Adipocyte (in vitro differentiated cells): ENCODE measurements around the gene KIF3B.

Source experiments
- DNase-seq: peaks from one replicate; pipeline ENCODE4 v3.0.0-alpha.2; 2015; ENCODE audit warnings: low read depth
- H3K27me3 ChIP-seq: replicated peaks from 2 replicates; pipeline ENCODE4 v1.7.0; 2013; ENCODE audit warnings: mild to moderate bottlenecking, low read length, moderate library complexity; ENCODE audit not compliant: control insufficient read depth, insufficient read depth
- H3K36me3 ChIP-seq: 2 replicates; pipeline ENCODE4 v1.7.0; 2013; ENCODE audit warnings: low read length, mild to moderate bottlenecking, moderate library complexity; ENCODE audit not compliant: control insufficient read depth, insufficient read depth, severe bottlenecking
- H3K4me1 ChIP-seq: 2 replicates; pipeline ENCODE4 v1.7.0; 2013; ENCODE audit warnings: mild to moderate bottlenecking, low read length, moderate library complexity; ENCODE audit not compliant: control insufficient read depth, insufficient read depth
- H3K4me3 ChIP-seq: 2 replicates; pipeline ENCODE4 v1.7.0; 2013; ENCODE audit warnings: mild to moderate bottlenecking, low read length, moderate library complexity
- H3K9ac ChIP-seq: 2 replicates; pipeline ENCODE4 v1.7.0; 2013; ENCODE audit warnings: mild to moderate bottlenecking, low read length, moderate library complexity
- H3K9me3 ChIP-seq: 2 replicates; pipeline ENCODE4 v1.7.0; 2013; ENCODE audit warnings: mild to moderate bottlenecking, low read length, moderate library complexity; ENCODE audit not compliant: control insufficient read depth

Gene KIF3B

GRCh38 chr20:32300647-32301046 is 23.2 kb downstream of the KIF3B start:
- DNase-seq: no peak
- Histone ChIP-seq H3K36me3 (no peaks in the 10 kb centered on the region), H3K27me3 (no peaks in the 10 kb centered on the region), H3K4me3 (no peak overlapping the region), H3K9me3 (no peaks in the 10 kb centered on the region), H3K4me1 (peaks cover 21% of the 10 kb centered on the region), H3K9ac (no peak overlapping the region)

- DNase-seq: no peak
Observed at GRCh38 chr20:32301719-32302506, 24.5 kb downstream of the KIF3B start.

GRCh38 chr20:32302507-32302872 is 25.0 kb downstream of the KIF3B start:
- no peak overlapping the region for H3K4me3 ChIP-seq
- no peaks in the 10 kb centered on the region for H3K36me3 ChIP-seq
- H3K27me3 ChIP-seq: no peaks in the 10 kb centered on the region
- DNase-seq: no peak
- no peaks in the 10 kb centered on the region for H3K9me3 ChIP-seq
- no peak overlapping the region for H3K9ac ChIP-seq
- peaks cover 7% of the 10 kb centered on the region for H3K4me1 ChIP-seq

More at GRCh38 chr20:32301719-32302506, 24.5 kb downstream of the KIF3B start:
- no peak overlapping the region for H3K4me3 ChIP-seq
- no peaks in the 10 kb centered on the region for H3K9me3 ChIP-seq
- H3K36me3 ChIP-seq: no peaks in the 10 kb centered on the region
- no peaks in the 10 kb centered on the region for H3K27me3 ChIP-seq
- H3K4me1 ChIP-seq: peaks cover 12% of the 10 kb centered on the region
- no peak overlapping the region for H3K9ac ChIP-seq

- no peaks in the 10 kb centered on the region for H3K9me3 ChIP-seq
- no peak overlapping the region for H3K9ac ChIP-seq
- peaks cover 3% of the 10 kb centered on the region for H3K4me1 ChIP-seq
- no peak for DNase-seq
- no peaks in the 10 kb centered on the region for H3K27me3 ChIP-seq
- H3K4me3 ChIP-seq: no peak overlapping the region
- H3K36me3 ChIP-seq: no peaks in the 10 kb centered on the region
Observed at GRCh38 chr20:32304131-32304746, 26.8 kb downstream of the KIF3B start.

- H3K9me3 ChIP-seq: no peaks in the 10 kb centered on the region
- no peak overlapping the region for H3K9ac ChIP-seq
- no peaks in the 10 kb centered on the region for H3K27me3 ChIP-seq
- H3K4me3 ChIP-seq: no peak overlapping the region
- H3K36me3 ChIP-seq: peaks cover 40% of the 10 kb centered on the region
- DNase-seq: no peak
- no peaks in the 10 kb centered on the region for H3K4me1 ChIP-seq
Observed at GRCh38 chr20:32312718-32313424, 35.4 kb downstream of the KIF3B start.

GRCh38 chr20:32314768-32315167 is 37.3 kb downstream of the KIF3B start:
- Histone ChIP-seq H3K9ac (no peak overlapping the region), H3K9me3 (no peaks in the 10 kb centered on the region), H3K27me3 (no peaks in the 10 kb centered on the region), H3K4me3 (no peak overlapping the region), H3K36me3 (peaks cover 50% of the 10 kb centered on the region), H3K4me1 (no peaks in the 10 kb centered on the region)
- DNase-seq: no peak

- Histone ChIP-seq H3K27me3 (no peaks in the 10 kb centered on the region), H3K36me3 (peaks cover 47% of the 10 kb centered on the region), H3K4me3 (no peak overlapping the region), H3K4me1 (no peaks in the 10 kb centered on the region), H3K9ac (no peak overlapping the region), H3K9me3 (no peaks in the 10 kb centered on the region)
- DNase-seq: no peak
Observed at GRCh38 chr20:32315399-32315798, 37.9 kb downstream of the KIF3B start.

GRCh38 chr20:32315891-32316290 is 38.4 kb downstream of the KIF3B start:
- Histone ChIP-seq H3K4me3 (no peak overlapping the region), H3K9ac (no peak overlapping the region), H3K4me1 (no peaks in the 10 kb centered on the region), H3K9me3 (no peaks in the 10 kb centered on the region), H3K36me3 (peaks cover 47% of the 10 kb centered on the region), H3K27me3 (no peaks in the 10 kb centered on the region)
- no peak for DNase-seq

- DNase-seq: no peak
- no peaks in the 10 kb centered on the region for H3K4me1 ChIP-seq
- H3K27me3 ChIP-seq: no peaks in the 10 kb centered on the region
- H3K36me3 ChIP-seq: peaks cover 43% of the 10 kb centered on the region
- no peaks in the 10 kb centered on the region for H3K9me3 ChIP-seq
- no peak overlapping the region for H3K9ac ChIP-seq
- H3K4me3 ChIP-seq: no peak overlapping the region
Observed at GRCh38 chr20:32316667-32317066, 39.2 kb downstream of the KIF3B start.

- Histone ChIP-seq H3K9me3 (no peaks in the 10 kb centered on the region), H3K27me3 (no peaks in the 10 kb centered on the region), H3K4me3 (no peak overlapping the region), H3K4me1 (no peaks in the 10 kb centered on the region), H3K36me3 (peaks cover 37% of the 10 kb centered on the region), H3K9ac (no peak overlapping the region)
- DNase-seq: no peak
Observed at GRCh38 chr20:32319100-32319499, 41.6 kb downstream of the KIF3B start.

GRCh38 chr20:32320305-32320704 is 42.9 kb downstream of the KIF3B start:
- Histone ChIP-seq H3K4me3 (no peak overlapping the region), H3K9ac (no peak overlapping the region), H3K9me3 (no peaks in the 10 kb centered on the region), H3K36me3 (peaks cover 37% of the 10 kb centered on the region), H3K27me3 (no peaks in the 10 kb centered on the region), H3K4me1 (no peaks in the 10 kb centered on the region)
- DNase-seq: no peak
